Caco-2 (cell line): ENCODE measurements around the gene SPTBN1. TPM values are rescaled to one million over a fixed set of nuclear protein-coding genes. Genes with fewer than 3 reads are reported as not detected.

ENCODE experiments used
- BruUV-seq: library from RNA; stranded (reverse); fragments of 400-500 nt; replicated peaks from 2 replicates; lab custom pipeline; 2021; lab: Mats Ljungman, UMichigan
- CTCF ChIA-PET: fragments of 300-600 bp; sonication (Branson Sonifier 250); formaldehyde crosslinking; loops from one replicate; lab custom pipeline; 2022; ENCODE audit warnings: antibody characterized with exemption; lab: Charles Lee
- POLR2A ChIA-PET: fragments of 300-600 bp; sonication (Branson Sonifier 250); formaldehyde crosslinking; loops from one replicate; lab custom pipeline; 2022; ENCODE audit warnings: antibody characterized with exemption; lab: Charles Lee
- DNase-seq, 2 experiments: peaks; one replicate each; pipeline versions ENCODE4 v3.0.0 to v3.0.0-alpha.2; 2020 to 2022
- H3K27me3 ChIP-seq: replicated peaks from 2 replicates; pipeline ENCODE4 v1.6.0; 2011; ENCODE audit warnings: low read length; ENCODE audit not compliant: control insufficient read depth, insufficient read depth
- H3K36me3 ChIP-seq: 2 replicates; pipeline ENCODE4 v1.5.1; 2011; ENCODE audit warnings: low read length; ENCODE audit not compliant: control insufficient read depth, insufficient read depth
- H3K4me1 ChIP-seq: fragments of 250-450 bp; sonication (Bioruptor Pico); 2 replicates; pipeline ENCODE4 v1.5.1; 2020; ENCODE audit warnings: mild to moderate bottlenecking
- H3K4me3 ChIP-seq: 2 replicates; pipeline ENCODE4 v1.5.1; 2011; ENCODE audit warnings: low read depth, mild to moderate bottlenecking, control low read depth, low read length
- H3K9me3 ChIP-seq: fragments of 250-450 bp; sonication (Bioruptor Pico); 2 replicates; pipeline ENCODE4 v1.5.1; 2020; ENCODE audit warnings: mild to moderate bottlenecking, moderate library complexity
- H3K27ac Mint-ChIP-seq: one replicate; pipeline ENCODE4 v1.8.0; 2022; ENCODE audit warnings: mixed read lengths; ENCODE audit not compliant: unreplicated experiment
- H3K27me3 Mint-ChIP-seq: one replicate; pipeline ENCODE4 v1.8.0; 2022; ENCODE audit warnings: mixed read lengths; ENCODE audit not compliant: insufficient read depth, unreplicated experiment
- H3K36me3 Mint-ChIP-seq: one replicate; pipeline ENCODE4 v1.8.0; 2022; ENCODE audit warnings: mild to moderate bottlenecking, mixed read lengths; ENCODE audit not compliant: insufficient read depth, unreplicated experiment
- H3K4me1 Mint-ChIP-seq: one replicate; pipeline ENCODE4 v1.8.0; 2022; ENCODE audit warnings: low read depth, mixed read lengths; ENCODE audit not compliant: unreplicated experiment
- H3K4me3 Mint-ChIP-seq: one replicate; pipeline ENCODE4 v1.8.0; 2022; ENCODE audit warnings: mild to moderate bottlenecking, moderate library complexity, mixed read lengths; ENCODE audit not compliant: unreplicated experiment
- H3K9me3 Mint-ChIP-seq: one replicate; pipeline ENCODE4 v1.8.0; 2022; ENCODE audit warnings: mixed read lengths; ENCODE audit not compliant: unreplicated experiment
- CTCF ChIP-seq, 2 experiments: fragments of 200-600 bp in 1 of 2; IDR thresholded peaks; 1 replicate in 1 of 2; 2 replicates in 1 of 2; pipeline versions ENCODE4 v1.5.1 to v1.8.0; 2011 to 2022; ENCODE audit warnings: antibody characterized with exemption in 1 of 2, control low read depth in 1 of 2, inconsistent platforms in 1 of 2, low read depth in 1 of 2, low read length in 1 of 2, mild to moderate bottlenecking in 1 of 2, moderate library complexity in 1 of 2; ENCODE audit not compliant: insufficient read depth in 1 of 2, severe bottlenecking in 1 of 2, unreplicated experiment in 1 of 2
- intact Hi-C: fragments of 100-400 bp; cut with micrococcal nuclease; formaldehyde crosslinking; loops from one replicate; pipeline ENCODE4 v1.10.0; 2022; ENCODE audit not compliant: unreplicated experiment
- total RNA-seq: library from RNA; stranded (reverse); gene quantifications from 2 replicates; pipeline ENCODE4 v1.2.3, GENCODE V29; 2022

The SPTBN1 gene
- total RNA-seq, 1 experiment from 2014 or later, result 361 TPM

GRCh38 chr2:54587171-54588016 lies 131.3 kb downstream of the SPTBN1 start:
- Mint-ChIP-seq H3K4me1 (peaks cover 51% of the 10 kb centered on the region), H3K9me3 (no peaks in the 10 kb centered on the region), H3K27ac (peak overlapping the region; percentile 50), H3K4me3 (no peak overlapping the region), H3K36me3 (peaks cover 66% of the 10 kb centered on the region), H3K27me3 (no peaks in the 10 kb centered on the region)
- intact Hi-C loops, result no loop called here
- Histone ChIP-seq H3K36me3 (no peaks in the 10 kb centered on the region), H3K4me1 (peaks cover 29% of the 10 kb centered on the region), H3K9me3 (no peaks in the 10 kb centered on the region), H3K4me3 (no peak overlapping the region), H3K27me3 (no peaks in the 10 kb centered on the region)
- no TSS peak for BruUV-seq
- no peak for TF ChIP-seq CTCF (IDR thresholded peaks at IDR 0.05; ENCODE audit: insufficient read depth in 1 of 2, low read depth in 1 of 2, low read length in 1 of 2, severe bottlenecking in 1 of 2, unreplicated experiment in 1 of 2)
- DNase-seq, result no peak
- POLR2A ChIA-PET, result no interaction called here
- CTCF ChIA-PET, result no interaction called here

DNA sequence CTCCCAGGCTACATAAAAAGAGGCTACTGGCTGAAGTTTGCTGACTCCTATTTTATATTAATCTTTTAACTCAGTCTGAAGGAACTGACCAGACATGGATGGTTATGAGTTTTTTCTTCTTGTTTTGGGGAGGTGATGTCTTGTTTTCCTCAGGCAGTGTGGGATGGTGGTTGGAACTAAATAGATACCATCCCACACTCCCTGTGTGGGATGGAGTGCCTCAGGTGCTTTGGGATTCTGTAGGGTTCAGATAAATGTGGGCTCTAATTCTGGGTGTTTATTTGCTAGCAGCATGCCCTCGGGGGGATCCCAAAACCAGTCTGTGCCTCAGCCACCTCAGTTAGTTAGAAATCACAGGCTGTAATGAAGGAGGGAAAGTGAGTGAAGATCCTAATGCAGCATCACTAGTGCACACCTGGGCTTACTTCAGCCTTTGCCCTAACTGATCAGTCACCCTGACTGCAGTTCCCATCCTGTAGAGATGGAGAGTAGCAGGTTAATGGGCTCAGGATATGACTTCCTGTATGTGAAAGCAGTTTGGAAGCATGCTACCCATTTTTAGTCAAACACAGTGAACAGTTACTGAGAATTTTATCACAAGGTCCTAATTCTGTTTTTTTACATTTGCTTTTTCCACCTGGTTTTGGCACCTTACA lies 132.2 kb downstream of the SPTBN1 start:
- intact Hi-C loops, result no loop called here
- DNase-seq, result no peak
- peak overlapping the region; percentile 60 for H3K27ac Mint-ChIP-seq
- Histone ChIP-seq H3K36me3 (0 out of 2 replicates have a peak, but pooled peaks cover under 1% of the 10 kb centered on the region), H3K27me3 (no peaks in the 10 kb centered on the region), H3K9me3 (no peaks in the 10 kb centered on the region), H3K4me1 (peaks cover 29% of the 10 kb centered on the region), H3K4me3 (no peak overlapping the region)
- peaks cover 66% of the 10 kb centered on the region for H3K36me3 Mint-ChIP-seq
- H3K4me3 Mint-ChIP-seq, result no peak overlapping the region
- no peaks in the 10 kb centered on the region for H3K27me3 Mint-ChIP-seq
- TF ChIP-seq CTCF (IDR thresholded peaks at IDR 0.05; ENCODE audit: insufficient read depth in 1 of 2, low read depth in 1 of 2, low read length in 1 of 2, severe bottlenecking in 1 of 2, unreplicated experiment in 1 of 2), result no peak
- no TSS peak for BruUV-seq
- ChIA-PET POLR2A (no interaction called here), CTCF (no interaction called here)
- H3K9me3 Mint-ChIP-seq, result no peaks in the 10 kb centered on the region
- H3K4me1 Mint-ChIP-seq, result peaks cover 46% of the 10 kb centered on the region

GRCh38 chr2:54589038-54589339 lies 132.9 kb downstream of the SPTBN1 start:
- DNase-seq, result no peak
- Histone ChIP-seq H3K4me3 (no peak overlapping the region), H3K4me1 (peaks cover 25% of the 10 kb centered on the region), H3K36me3 (0 out of 2 replicates have a peak, but pooled peaks cover 2% of the 10 kb centered on the region), H3K27me3 (no peaks in the 10 kb centered on the region), H3K9me3 (no peaks in the 10 kb centered on the region)
- ChIA-PET POLR2A (no interaction called here), CTCF (no interaction called here)
- peak overlapping the region; percentile 45 for H3K27ac Mint-ChIP-seq
- no peaks in the 10 kb centered on the region for H3K9me3 Mint-ChIP-seq
- BruUV-seq, result TSS peak; percentile 87
- TF ChIP-seq CTCF (IDR thresholded peaks at IDR 0.05; ENCODE audit: insufficient read depth in 1 of 2, low read depth in 1 of 2, low read length in 1 of 2, severe bottlenecking in 1 of 2, unreplicated experiment in 1 of 2), result no peak
- no peak overlapping the region for H3K4me3 Mint-ChIP-seq
- H3K27me3 Mint-ChIP-seq, result no peaks in the 10 kb centered on the region
- intact Hi-C loops, result loop anchor here (1.0 kb wide), 3 partner anchors 10 to 31 kb away; no protein-coding TSS in a partner anchor
- H3K4me1 Mint-ChIP-seq, result peaks cover 46% of the 10 kb centered on the region
- H3K36me3 Mint-ChIP-seq, result peaks cover 67% of the 10 kb centered on the region
